Fibroblast of skin of right quadriceps (primary cell): ENCODE measurements around the gene OR2M4.
"Not testable (repeated sequence)": the region's sequence is repeated elsewhere in the genome, so short reads cannot be mapped to it uniquely, and the experiment has no call there.

Source experiments
- DNase-seq: peaks from one replicate; pipeline ENCODE4 v3.0.0-alpha.2; 2013

OR2M4 gene, protein sequence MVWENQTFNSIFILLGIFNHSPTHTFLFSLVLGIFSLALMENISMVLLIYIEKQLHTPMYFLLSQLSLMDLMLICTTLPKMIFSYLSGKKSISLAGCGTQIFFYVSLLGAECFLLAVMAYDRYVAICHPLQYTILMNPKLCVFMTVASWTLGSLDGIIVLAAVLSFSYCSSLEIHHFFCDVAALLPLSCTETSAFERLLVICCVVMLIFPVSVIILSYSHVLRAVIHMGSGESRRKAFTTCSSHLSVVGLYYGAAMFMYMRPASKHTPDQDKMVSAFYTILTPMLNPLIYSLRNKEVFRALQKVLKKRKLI

DNA sequence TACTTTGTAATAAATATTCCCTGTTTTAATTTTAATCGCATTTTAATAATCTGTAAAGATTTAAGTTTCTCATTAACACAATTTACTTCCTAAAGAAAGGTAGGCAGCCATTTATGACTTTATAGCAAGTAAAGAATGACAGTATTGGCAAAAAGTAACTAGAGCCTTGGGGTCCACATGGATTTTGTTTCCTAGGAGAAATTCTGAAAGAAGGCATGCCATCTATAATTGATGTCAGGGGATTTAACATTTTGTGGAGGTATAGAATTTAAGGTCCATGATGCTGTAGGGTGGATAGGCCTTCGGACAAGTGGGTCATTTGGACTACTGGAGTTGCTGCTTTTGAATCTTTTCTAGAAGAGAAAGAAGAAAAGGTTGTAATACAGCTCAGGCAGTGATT lies at the start of gene OR2M4:
Gene OR2M4, plus strand, starts transcription at position 301 of the 400 bp plus-strand sequence. CDS start 7,512 bp downstream, outside the sequence.
- no peak for DNase-seq

DNA sequence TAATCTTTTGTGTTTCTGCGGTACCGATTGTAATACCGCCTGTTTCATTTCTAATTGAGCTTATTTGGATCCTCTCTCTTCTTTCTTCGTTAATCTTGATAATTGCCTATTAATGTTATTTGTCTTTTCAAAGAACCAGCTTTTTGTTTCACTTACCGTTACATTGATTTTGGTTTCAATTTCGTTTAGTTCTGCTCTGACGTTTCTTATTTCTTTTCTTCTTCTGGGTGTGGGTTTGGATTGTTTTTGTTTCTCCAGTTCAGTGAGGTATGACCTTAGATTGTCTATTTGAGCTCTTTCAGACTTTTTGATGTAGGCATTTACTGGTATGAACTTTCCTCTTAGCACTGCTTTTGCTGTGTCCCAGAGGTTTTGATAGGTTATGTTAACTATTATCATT lies 47.2 kb upstream of the OR2M4 start:
- no peak for DNase-seq

- no peak for DNase-seq
Observed at GRCh38 chr1:248187363-248187762, 43.9 kb upstream of the OR2M4 start.

DNA sequence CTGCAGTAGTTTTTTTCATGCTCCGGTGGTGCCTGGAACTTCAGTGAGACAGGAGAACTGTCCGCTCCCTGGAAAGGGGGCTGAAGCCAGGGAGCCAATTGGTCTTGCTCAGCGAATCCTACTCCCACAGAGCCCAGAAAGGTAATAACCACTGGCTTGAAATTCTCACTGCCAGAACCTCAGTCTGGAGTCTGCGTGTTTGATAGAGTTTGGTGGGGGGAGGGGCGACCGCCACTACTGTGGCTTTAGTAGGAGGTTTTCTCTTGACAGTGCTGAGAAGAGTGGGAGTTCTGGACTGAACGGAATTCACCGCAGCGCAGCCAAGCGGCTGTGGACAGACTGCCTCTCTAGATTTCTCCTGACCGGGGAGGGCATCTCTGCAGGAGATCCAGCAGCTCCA lies 42.2 kb upstream of the OR2M4 start:
- no peak for DNase-seq

DNA sequence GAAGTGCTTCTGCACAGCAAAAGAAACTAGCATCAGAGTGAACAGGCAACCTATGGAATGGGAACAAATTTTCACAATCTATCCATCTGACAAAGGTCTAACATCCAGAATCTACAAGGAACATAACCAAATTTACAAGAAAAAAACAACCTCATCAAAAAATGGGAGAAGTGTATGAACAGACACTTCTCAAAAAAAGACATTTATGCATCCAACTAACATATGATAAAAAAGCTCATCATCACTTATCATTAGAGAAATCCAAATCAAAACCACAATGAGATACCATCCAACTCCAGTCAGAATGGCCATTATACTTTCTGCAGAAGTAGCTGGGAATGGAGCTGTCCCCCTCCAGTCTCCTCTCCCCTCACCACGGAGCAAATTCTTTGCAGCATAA lies 37.1 kb upstream of the OR2M4 start:
- DNase-seq = no peak

DNA sequence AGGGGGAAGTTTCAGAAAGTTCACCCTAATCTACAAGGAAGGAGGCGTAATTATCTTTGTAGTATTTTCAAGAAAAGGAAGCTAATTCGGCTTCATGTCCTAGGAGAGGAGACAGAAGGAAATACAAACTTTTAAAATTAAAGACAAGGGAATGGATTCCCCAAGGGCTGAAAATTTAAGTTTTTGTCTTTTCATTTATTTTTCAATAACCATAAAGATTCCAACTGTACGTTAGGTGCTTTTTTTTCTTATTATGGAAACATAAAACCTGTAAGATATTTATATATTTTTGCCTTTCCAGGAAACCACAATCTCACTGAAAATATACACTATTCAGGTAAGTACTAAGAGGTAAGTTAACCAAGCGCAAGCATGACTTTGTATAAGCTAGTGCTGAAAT lies 34.3 kb upstream of the OR2M4 start, which contains the start of gene OR2M3:
Gene OR2M3, plus strand, starts transcription at position 301 of the 400 bp plus-strand sequence. CDS start 5,803 bp downstream, outside the sequence.
- DNase-seq = no peak

DNA sequence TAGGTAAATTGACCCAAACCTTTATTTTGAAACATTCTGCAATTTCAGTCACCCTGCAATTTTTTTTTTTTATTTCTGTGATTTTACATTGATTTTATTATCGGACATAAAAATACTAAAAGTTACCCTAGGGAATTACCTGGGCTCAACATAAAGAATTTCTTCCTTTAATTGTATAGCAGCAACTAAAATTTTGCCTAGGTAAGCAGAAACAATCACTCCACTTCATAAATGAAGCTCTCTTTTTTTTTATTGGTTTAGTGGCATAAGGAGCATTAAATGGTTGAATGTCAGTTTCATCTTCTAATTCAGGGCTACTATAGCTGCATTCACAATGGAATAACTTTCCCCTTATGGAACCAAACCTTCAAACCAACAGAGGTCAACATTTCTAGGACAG lies 15.3 kb upstream of the OR2M4 start:
- DNase-seq = no peak

GRCh38 chr1:248225537-248225936 lies 5.7 kb upstream of the OR2M4 start:
- no peak for DNase-seq

DNA sequence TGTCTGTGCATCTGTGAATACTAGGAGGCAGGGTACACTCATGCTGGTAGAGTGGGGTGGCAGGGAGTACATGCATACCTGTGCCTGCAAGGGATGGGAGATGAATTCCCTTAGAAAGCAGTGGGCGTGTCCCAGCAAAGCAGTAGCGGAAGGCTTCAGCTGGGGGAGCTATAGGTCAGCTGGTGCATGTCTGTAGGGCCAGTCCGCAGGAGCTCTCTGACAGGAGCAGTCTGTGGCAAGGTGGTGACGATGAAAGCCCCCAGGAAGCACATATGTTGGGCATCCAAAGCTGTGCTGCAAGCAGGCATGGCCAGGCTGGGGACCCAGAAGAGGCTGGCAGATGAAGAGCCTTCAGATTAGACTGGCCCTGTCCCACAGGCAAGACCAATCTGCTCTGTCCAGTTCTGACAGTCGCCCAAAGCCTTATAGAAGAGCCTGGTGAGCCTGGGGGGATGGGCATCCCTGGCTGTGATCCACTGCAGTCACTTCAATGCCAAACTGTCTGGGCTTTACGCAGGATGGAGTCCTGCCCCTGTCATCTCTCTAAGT lies 1.8 kb upstream of the OR2M4 start:
- no peak for DNase-seq

- no peak for DNase-seq
Observed at GRCh38 chr1:248239478-248239877, 8.3 kb downstream of the OR2M4 start.

GRCh38 chr1:248243204-248243603 lies 12.0 kb downstream of the OR2M4 start:
- DNase-seq = no peak

GRCh38 chr1:248259309-248259708 lies 28.1 kb downstream of the OR2M4 start:
- DNase-seq = not testable (repeated sequence)

- DNase-seq = no peak
Observed at GRCh38 chr1:248268178-248268577, 37.0 kb downstream of the OR2M4 start.

GRCh38 chr1:248273225-248273624 lies 42.0 kb downstream of the OR2M4 start:
- not testable (repeated sequence) for DNase-seq

- DNase-seq = no peak
Observed at GRCh38 chr1:248277876-248278275, 46.7 kb downstream of the OR2M4 start, which contains the start of gene OR2T33. Gene OR2T33 (minus strand): TSS chr1:248277976. CDS start chr1:248273814, 4,162 bp downstream.

- DNase-seq = no peak
Observed at GRCh38 chr1:248288391-248288790, 57.2 kb downstream of the OR2M4 start.
